ENCODE results near the gene TMEM37. TPM values are rescaled to one million over a fixed set of nuclear protein-coding genes. Genes with fewer than 3 reads are reported as not detected.

The TMEM37 gene
- total RNA-seq, 1 experiment from 2014 or later: 9.6 TPM

DNA sequence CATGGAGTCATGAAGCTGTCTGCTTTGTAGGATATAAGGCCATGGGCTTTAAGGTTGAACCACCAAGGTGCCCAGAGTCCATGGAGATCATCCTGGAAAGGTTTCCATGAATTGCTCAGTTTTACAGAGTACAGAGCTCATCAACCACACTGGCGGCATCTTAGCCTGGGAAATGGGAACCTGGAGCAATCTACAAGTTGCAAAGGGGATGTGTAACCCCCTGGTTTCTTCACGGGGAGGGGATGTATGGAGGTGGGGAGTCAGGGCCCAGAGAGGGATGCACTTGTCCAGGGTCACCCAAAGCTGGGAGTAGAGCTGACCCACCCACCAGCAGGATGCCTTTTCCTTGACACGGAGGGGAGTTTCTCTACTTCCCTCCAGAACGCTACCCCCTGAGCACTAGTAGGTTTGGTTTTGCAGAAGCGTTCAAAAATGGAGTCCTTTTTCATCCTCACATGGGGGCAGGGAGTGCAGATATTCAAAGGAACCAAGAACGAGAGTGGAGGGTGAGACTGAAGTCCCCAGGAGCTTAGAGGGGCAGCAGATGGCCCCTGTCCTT lies 7.2 kb downstream of the TMEM37 start:
- no peak overlapping the region for H3K27ac Mint-ChIP-seq
- TF ChIP-seq ZNF263 (CRISPR knock-in tag; IDR thresholded peaks at IDR 0.05; ENCODE audit: low read depth): no peak
- TF ChIP-seq, protein P1, sequence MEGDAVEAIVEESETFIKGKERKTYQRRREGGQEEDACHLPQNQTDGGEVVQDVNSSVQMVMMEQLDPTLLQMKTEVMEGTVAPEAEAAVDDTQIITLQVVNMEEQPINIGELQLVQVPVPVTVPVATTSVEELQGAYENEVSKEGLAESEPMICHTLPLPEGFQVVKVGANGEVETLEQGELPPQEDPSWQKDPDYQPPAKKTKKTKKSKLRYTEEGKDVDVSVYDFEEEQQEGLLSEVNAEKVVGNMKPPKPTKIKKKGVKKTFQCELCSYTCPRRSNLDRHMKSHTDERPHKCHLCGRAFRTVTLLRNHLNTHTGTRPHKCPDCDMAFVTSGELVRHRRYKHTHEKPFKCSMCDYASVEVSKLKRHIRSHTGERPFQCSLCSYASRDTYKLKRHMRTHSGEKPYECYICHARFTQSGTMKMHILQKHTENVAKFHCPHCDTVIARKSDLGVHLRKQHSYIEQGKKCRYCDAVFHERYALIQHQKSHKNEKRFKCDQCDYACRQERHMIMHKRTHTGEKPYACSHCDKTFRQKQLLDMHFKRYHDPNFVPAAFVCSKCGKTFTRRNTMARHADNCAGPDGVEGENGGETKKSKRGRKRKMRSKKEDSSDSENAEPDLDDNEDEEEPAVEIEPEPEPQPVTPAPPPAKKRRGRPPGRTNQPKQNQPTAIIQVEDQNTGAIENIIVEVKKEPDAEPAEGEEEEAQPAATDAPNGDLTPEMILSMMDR (IDR thresholded peaks at IDR 0.05): no peak
- TF ChIP-seq ZNF416 (CRISPR knock-in tag; IDR thresholded peaks at IDR 0.05): no peak
- TF ChIP-seq, protein P2, sequence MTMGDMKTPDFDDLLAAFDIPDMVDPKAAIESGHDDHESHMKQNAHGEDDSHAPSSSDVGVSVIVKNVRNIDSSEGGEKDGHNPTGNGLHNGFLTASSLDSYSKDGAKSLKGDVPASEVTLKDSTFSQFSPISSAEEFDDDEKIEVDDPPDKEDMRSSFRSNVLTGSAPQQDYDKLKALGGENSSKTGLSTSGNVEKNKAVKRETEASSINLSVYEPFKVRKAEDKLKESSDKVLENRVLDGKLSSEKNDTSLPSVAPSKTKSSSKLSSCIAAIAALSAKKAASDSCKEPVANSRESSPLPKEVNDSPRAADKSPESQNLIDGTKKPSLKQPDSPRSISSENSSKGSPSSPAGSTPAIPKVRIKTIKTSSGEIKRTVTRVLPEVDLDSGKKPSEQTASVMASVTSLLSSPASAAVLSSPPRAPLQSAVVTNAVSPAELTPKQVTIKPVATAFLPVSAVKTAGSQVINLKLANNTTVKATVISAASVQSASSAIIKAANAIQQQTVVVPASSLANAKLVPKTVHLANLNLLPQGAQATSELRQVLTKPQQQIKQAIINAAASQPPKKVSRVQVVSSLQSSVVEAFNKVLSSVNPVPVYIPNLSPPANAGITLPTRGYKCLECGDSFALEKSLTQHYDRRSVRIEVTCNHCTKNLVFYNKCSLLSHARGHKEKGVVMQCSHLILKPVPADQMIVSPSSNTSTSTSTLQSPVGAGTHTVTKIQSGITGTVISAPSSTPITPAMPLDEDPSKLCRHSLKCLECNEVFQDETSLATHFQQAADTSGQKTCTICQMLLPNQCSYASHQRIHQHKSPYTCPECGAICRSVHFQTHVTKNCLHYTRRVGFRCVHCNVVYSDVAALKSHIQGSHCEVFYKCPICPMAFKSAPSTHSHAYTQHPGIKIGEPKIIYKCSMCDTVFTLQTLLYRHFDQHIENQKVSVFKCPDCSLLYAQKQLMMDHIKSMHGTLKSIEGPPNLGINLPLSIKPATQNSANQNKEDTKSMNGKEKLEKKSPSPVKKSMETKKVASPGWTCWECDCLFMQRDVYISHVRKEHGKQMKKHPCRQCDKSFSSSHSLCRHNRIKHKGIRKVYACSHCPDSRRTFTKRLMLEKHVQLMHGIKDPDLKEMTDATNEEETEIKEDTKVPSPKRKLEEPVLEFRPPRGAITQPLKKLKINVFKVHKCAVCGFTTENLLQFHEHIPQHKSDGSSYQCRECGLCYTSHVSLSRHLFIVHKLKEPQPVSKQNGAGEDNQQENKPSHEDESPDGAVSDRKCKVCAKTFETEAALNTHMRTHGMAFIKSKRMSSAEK (CRISPR knock-in tag; IDR thresholded peaks at IDR 0.05; ENCODE audit: borderline replicate concordance): no peak
- no peak for TF ChIP-seq TEAD1 (CRISPR knock-in tag; IDR thresholded peaks at IDR 0.05)
- no peak for TF ChIP-seq HMGA2 (CRISPR knock-in tag; IDR thresholded peaks at IDR 0.05)
- TF ChIP-seq SMAD4 (CRISPR knock-in tag; IDR thresholded peaks at IDR 0.05): no peak
- no peak for TF ChIP-seq CREB1 (CRISPR knock-in tag; IDR thresholded peaks at IDR 0.05)
- TF ChIP-seq, protein P3, sequence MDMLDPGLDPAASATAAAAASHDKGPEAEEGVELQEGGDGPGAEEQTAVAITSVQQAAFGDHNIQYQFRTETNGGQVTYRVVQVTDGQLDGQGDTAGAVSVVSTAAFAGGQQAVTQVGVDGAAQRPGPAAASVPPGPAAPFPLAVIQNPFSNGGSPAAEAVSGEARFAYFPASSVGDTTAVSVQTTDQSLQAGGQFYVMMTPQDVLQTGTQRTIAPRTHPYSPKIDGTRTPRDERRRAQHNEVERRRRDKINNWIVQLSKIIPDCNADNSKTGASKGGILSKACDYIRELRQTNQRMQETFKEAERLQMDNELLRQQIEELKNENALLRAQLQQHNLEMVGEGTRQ (CRISPR knock-in tag; IDR thresholded peaks at IDR 0.05): no peak
- no peak for TF ChIP-seq ATF1 (CRISPR knock-in tag; IDR thresholded peaks at IDR 0.05)
- TF ChIP-seq FOXP1 (CRISPR knock-in tag; IDR thresholded peaks at IDR 0.05; ENCODE audit: borderline replicate concordance): no peak
- TF ChIP-seq, protein P4, sequence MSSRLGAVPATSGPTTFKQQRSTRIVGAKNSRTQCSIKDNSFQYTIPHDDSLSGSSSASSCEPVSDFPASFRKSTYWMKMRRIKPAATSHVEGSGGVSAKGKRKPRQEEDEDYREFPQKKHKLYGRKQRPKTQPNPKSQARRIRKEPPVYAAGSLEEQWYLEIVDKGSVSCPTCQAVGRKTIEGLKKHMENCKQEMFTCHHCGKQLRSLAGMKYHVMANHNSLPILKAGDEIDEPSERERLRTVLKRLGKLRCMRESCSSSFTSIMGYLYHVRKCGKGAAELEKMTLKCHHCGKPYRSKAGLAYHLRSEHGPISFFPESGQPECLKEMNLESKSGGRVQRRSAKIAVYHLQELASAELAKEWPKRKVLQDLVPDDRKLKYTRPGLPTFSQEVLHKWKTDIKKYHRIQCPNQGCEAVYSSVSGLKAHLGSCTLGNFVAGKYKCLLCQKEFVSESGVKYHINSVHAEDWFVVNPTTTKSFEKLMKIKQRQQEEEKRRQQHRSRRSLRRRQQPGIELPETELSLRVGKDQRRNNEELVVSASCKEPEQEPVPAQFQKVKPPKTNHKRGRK (CRISPR knock-in tag; IDR thresholded peaks at IDR 0.05; ENCODE audit: borderline replicate concordance): no peak
- no peak for TF ChIP-seq ZNF396 (CRISPR knock-in tag; IDR thresholded peaks at IDR 0.05; ENCODE audit: borderline replicate concordance)
- TF ChIP-seq CBFB (CRISPR knock-in tag; IDR thresholded peaks at IDR 0.05; ENCODE audit: low read depth): no peak
- TF ChIP-seq ZNF232 (CRISPR knock-in tag; IDR thresholded peaks at IDR 0.05): no peak
- TF ChIP-seq MAX (CRISPR knock-in tag; IDR thresholded peaks at IDR 0.05): no peak
- no peaks in the 10 kb centered on the region for H3K27me3 Mint-ChIP-seq (ENCODE audit: low read depth)
- ChIA-PET POLR2A (no interaction called here), CTCF (interaction anchor here (1.3 kb wide), 1 partner anchor 38 kb away, joined by 4 read pairs; no protein-coding TSS in a partner anchor)
- no peak for DNase-seq (ENCODE audit: low spot score)
- H3K4me1 Mint-ChIP-seq: peaks cover 19% of the 10 kb centered on the region
- no peaks in the 10 kb centered on the region for H3K9me3 Mint-ChIP-seq
- H3K4me3 Mint-ChIP-seq: no peak overlapping the region
- 0 out of 2 replicates have a peak, but pooled peaks cover 5% of the 10 kb centered on the region for H3K36me3 Mint-ChIP-seq
- ATAC-seq: no peak

Data from WTC11 (cell line).